NCI-H345 (cell line): ENCODE results near the gene RPS21.

ENCODE experiments used
- DNase-seq: peaks from one replicate; lab custom pipeline; 2025; lab: John Stamatoyannopoulos, UW

Gene RPS21

DNA sequence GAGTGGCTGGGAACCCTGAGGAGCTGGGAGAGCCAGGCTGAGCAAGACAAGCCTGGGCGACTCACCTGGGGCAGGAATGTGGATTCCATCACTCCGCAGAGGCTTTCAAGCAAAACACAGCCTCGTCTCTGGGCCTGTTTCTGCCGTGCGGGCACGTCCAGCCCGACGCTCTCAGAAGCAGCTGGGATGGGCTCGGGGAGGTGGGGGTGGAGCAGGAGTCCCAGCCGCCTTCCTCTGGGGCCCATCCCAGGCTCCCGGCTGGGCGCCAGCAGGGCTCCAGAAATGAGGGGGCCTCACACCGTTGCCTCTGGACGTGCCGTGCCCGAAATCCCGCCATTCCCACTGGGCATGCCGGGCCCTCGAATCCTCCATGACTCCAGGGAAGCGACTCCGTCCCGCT is 8.7 kb upstream of the RPS21 start:
- DNase-seq, result no peak

DNA sequence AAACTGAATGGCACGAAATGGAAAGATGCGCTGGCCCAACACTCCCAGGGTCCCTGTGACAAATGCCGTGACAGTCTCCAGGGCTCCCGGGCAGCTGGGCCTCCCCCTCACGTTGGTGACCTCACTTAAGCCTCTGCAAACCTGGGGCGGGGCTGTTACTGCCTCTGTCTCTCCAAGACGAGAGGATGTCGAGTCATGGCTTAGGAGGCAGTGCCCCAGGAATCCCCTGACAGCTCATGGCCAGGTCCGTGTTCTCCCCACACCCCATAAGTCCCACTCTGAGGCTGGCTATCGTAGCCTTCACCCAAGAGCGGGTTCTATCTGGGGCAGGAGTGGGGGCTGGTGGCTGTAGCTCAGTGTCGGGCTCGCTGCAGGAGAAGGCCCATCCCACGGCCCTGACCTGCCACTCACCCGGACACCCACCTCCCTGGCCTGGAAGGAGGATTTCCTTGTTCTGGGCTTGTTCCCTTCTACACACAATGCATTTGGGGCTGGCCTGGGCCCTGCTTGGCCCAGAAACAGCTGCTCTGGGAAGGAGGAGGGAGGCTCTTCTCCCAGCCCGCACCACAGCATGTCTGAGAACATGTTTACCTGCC is 5.6 kb upstream of the RPS21 start:
- DNase-seq, result no peak

DNA sequence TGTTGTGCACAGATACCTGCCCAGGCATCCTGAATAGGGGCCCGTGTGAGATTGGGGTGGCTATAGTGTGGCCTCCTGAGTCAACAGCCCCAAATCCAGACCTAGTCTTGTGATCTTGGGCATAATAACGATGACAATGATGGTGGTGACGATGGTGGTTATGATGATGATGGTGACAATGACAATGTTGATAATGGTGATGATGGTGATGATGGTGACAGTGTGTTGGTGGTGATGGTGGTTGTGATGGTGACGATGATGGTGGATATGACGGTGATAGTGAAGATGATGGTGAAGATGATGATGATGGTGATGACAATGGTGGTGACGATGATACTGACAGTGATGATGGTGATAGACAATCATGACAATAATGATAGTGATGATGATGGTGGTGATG is 5.1 kb upstream of the RPS21 start:
- no peak for DNase-seq

DNA sequence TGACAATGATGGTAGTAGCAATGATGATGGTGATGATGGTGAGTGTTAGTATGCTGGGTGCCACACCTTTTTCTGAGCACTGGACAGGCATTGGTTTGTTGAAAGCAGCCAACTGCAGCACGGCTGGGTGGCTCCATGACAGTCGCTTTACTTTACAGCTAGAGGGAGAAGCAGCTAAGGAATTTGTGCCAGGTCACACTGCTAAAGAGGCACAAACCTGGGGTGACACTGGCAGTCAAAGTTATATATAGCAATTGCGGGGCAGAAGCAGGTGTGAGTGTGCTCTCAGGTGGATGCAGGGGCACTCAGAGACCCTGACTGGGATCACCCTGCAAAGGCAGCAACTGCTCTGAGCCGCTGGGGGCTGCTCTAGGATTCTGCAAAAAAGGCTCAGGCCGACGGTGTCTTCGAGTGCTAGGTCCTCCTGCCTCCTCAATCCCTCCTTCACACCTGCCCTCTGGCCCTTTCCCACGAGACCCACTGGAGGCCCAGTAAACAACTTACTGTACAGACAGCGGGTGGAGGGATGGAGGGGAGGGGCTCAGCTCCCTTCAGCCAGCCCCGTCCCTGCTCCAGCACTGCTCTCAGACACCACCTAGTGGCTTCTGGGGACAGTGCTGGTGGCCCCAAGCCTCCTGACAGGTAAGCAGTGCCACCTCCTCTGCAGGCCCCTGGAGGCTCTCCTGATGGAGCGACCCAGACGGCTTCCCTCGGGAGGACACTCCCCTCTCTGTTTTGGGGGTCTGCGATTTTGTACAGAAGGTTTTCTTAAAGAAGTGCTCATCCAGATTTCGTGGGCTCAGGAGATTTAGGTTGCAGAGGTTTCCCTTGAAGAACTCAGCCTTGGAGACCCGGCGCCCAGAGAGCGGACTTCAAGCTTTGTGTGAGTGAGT is 4.4 kb upstream of the RPS21 start:
- DNase-seq, result peak; percentile 91

DNA sequence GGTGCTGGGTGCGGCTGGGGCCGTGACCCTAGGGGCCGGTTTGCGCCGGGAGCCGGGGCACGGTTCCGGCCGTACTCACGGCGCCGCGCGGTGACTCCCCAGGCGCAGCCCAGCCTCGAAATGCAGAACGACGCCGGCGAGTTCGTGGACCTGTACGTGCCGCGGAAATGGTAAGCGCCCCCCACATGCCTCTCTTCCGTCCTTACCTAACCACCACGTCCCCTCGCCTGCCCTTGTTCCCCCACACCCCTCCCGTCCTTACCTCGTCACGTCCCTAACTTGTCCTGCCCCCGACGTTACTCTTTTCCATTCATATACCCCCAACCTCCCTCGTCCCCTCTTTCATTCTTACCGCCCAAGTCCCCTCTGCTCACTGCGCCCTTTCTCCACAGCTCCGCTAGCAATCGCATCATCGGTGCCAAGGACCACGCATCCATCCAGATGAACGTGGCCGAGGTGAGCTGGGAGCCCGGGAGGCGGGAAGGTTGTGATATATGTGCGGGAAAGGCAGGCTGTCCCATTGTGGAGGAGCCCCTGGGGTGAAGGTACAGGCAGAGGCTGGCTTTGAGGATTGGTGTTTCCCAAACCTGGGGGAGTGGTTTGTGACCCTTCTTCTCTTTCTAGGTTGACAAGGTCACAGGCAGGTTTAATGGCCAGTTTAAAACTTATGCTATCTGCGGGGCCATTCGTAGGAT is 463 bp downstream of the RPS21 start:
- DNase-seq, result no peak

DNA sequence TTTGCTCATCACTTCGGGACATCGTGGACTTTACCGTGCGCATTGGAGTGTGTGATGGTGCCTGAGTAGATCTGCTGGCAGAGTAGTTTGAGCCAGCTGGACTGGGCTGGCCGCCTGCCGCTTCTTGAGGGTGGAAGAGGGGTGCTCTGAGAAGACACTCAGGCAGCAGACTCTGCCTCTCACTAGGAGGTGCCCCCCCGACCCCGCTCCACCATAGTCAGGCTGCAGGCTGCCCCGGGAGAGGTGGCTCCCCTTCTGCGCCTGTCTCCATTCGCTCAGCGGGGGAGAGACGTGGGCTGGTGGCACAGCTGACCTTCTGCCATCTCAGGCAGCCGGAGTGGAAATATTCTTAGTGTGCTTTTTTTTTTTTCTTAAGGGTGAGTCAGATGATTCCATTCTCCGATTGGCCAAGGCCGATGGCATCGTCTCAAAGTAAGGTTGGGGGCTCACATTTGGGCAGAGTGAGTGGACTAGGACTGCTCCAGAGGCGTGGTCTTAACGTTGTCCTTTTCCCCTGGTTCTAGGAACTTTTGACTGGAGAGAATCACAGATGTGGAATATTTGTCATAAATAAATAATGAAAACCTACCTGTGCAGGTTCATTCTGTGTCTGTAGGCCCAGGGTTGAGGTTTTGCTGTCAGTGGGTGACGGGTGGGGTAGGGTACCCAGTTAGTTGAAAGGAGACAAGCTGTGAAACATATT is 1.2 kb downstream of the RPS21 start:
- DNase-seq, result no peak

DNA sequence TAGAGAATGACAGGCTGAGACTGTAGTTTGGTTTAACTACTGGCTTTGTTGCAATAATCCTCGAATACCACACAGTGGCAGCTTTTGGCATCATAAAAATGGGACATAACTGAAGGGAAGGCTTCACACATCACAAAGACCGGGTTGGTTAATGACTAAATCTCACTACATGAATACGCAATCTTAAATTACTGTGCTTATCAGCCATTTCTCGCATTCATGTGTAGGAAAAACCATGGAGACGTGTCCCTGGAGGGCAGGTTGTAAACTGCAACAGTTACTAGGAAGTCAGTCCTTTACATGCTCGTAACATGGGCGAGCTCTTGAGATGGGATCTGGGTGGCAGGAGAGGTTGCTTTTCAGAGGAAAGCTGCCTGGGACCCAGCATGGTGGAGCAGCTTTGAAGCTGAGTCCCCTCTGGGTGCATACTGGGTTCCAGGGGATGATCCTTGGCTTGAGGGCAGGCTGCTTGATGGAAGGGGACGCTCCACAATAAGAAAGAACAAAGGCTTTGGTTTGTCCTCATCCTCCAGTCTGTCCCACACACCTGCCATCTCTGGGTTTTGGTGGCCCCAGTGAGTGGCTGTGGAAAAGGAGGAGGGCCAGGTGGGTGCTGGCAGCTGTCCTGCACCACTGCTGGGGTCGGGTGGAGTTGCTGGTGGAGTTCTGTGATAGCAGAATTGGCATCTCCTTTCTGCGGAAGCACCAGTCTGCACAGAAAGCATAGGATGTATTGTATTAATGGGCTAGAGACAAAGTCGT is 2.1 kb downstream of the RPS21 start:
- no peak for DNase-seq

DNA sequence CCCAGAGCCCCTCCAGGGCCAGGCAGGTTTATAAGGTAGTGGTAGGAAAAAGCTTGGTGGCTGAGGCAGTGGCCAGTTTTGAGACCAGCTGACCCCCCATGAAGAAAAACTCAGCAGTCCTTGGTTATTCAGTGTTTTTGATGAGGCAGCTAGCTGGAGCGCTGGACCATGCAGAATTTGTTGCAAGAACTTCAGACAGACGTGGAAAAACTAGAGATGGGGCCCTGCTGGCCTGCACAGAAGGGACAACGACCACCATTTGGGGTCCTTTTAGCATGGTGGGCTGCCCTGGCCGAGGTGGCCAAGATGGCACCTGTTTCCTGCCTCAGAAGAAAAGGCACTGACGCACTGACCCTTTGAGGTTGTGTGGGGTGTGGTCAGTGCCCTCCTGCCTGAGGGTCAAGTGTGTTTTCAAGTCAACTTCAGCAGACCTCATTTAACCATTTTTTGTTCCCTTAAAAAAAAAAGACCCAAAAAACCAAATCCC is 2.7 kb downstream of the RPS21 start:
- DNase-seq, result no peak

DNA sequence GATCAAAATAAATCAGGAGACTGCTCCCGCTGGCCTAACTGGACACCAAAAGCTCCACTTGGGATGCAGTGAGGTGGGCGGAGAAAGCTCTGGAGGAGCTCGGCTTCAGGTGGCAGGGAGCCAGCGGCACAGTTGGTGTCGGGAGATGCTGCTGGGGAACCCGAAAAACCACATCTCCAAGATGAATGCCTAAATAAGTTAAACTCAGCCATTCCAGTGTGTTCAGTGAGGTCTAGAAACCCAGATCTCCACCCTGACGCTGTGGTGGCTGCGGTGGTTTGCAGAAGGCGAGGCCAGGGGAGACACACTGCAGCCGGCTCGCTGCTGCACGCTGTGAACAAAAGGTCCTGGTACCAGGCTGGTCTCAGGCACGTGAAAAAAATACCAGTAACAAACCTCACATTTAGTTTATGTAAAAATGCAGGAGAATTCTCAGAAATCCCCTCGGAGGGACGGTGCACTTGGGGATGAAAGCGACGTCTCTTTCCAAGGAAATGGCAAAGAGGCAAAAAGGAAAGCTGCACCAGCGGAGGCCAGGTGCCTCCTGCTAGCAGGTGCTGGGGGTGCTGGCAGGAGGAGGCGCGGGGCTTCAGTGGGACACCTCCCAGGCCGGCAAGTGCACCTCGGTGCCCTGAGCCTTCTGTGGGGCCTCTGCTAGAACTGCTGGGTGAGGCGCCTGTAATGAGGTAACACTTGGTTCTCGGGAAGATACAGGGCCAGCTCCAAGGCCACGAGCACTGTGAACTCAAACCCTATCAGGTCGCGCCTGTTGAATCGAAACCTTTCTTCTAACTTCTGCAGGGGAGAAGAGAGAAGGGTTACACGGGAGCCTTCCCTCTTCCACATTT is 3.6 kb downstream of the RPS21 start:
- DNase-seq, result no peak

DNA sequence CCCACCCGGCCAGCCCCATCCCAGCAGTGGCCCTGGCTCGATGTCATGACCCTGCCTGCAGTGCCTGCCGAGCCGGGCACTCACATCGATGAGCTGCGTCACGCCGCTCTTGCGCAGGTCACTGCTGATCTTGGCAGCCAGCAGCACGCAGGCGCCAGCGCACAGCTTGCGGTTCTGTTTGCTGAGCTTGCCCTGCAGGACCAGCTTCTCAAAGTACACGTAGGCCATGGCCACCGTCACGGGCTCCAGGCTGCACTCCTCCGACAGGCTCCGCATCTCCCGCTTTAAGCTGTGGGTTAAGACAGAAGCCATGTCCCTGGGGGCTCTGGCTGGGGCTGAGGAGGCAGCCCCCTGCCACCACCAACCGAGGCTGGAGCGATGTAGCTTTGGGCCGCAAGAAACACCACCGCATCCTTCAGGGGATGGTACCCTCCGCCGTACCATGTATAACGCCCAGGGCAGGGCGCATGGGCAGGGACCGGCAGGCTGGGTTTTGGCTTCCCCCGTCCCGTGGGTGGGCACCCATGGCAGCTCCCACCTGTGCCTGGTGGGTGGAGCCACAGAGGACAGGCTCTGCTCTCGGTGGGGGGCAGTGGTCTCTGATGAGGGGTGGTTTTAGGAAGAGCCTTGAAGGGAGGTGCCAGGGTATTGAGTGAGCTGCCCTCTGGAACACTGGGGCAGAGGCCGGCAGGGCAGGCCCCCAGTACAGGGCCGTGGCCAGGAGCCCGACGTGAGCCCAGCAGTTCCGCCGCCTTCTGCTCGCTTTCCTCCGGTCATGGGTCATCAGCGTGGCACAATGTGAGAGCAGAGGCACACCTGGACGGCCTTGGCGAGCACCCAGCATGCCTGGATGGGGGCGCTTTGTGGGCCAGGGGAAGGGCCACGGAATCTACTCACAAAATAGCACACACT is 4.5 kb downstream of the RPS21 start:
- DNase-seq, result no peak

DNA sequence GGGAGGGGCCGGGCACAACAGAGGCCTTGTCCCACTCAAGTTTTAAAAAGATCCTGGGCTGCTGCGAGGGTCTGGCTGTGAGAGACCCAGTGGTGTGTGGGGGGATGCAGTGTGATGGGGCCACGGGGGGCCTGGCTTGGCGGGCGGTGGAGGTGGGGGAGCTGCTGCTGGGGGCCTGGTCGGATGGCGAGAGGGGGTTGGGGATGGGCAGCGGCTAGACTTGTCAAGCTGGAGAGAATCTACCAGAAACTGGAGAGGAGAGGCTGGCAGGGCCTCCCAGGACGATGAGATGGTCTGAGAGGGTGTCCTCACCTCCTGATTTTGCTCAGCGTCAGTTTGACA is 5.1 kb downstream of the RPS21 start:
- DNase-seq, result no peak

DNA sequence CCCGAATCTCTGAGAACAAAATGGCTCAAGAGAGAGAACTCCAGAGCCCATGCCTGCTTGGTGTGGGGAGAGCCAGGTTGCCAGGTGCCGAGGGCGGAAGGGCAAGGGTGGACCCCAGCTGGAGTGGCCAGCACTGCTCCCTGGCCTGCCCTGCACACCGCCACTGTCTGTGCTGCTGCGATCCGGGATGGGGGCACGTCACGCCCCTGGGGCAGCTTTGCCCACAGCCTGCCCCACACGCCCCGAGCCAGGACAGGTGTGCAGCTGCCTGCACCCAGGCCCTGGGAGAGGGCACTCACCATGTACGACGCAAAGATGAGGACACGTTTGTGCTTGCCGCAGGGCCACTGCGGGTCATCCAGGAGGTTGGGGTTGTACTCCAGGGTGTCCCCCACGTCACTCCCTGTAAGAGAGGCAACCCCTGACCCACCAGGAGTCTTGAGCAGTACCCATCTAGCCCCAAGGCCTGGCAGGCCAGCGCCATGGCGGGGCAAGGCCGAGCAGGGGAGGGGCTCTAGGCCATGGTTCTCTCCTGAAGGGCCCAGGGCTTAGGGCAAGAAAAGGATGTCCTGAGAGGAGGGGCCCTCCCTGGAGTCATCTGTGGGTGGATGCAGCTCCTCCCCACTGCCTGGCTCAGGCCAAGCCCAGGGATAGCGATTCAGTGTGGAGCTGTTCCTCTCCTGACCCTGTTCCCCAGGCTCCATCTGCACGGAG is 5.9 kb downstream of the RPS21 start:
- no peak for DNase-seq

DNA sequence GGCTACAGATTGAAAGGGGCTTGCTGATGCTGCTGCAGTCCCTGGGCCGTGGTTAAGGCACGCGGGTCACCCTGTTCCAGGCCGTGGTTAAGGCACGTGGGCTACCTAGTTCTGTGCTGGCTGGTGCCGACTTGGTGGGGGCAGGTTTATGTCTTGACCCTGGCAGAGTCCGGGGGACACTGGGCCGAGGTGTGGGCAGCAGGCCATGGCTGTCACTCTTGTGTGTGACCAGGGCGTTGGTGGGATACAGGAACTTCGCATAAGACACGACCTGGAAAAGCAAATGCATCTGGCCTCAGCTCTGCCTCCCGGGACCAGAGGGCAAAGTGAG is 6.4 kb downstream of the RPS21 start:
- no peak for DNase-seq

DNA sequence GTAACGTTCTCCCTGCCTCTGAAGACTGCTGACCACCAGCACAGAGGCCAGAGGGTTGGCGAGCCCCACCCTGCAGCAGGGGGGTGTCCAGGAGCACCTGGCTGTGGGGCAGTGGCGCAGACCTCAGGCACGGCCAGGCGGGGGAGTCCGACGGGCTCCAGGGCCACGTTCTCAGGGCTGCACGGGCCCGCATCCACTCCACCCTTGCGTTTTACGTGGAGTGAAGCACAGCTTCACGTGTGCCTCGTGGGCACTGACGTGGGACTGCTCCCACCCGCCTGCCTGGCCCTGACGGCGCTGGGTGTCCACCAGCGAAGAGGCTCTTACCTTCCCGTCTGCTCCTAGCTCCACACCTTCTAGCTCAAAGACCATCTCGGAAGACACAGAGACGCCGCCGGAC is 6.9 kb downstream of the RPS21 start:
- no peak for DNase-seq

DNA sequence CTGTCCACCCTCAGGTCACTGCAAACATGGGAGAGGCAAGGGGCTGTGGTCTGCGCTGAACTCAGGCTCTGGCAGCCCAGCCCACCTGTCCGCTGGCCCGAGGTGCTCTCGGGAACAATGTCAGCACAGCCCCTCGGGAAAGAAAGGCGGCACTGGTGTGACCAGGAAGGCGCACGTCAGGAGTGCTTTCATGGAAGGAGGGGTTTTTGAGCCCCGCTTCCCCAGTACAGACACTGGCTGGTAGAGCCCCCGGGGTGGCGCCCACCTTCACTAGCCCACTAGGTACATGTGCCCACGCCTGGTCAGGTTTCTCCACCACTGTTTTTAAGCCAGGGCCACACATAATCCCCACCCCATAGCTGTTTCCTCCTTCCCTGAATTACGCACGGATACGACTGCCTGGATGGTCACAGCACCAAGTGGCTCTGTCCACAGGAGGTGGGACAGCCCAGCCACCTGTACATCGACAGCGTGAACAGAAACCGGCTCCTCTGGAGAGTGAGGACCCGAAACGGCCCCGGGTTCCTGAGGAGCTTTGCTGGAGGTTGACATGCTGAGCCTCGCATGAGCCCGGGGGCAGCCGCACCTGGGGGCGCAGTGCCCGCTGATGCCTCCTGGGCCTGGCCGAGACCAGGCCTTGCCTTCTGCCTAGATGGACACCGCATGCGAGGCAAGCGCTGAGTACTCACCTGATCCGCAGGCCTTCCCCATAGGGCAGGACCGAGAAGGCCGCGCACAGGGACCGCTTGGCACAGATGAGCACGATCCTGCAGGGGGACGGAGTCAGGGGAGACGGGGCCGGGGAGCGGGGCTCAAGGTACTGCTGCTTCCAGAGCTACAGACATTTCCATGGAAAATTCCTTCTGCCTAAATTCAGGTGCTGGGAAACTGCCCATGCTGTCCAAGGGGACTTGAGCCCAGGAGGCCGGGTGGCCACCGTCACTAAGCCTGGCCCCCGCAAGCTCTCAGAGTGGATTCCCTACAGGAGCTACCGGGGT is 7.6 kb downstream of the RPS21 start:
- no peak for DNase-seq

DNA sequence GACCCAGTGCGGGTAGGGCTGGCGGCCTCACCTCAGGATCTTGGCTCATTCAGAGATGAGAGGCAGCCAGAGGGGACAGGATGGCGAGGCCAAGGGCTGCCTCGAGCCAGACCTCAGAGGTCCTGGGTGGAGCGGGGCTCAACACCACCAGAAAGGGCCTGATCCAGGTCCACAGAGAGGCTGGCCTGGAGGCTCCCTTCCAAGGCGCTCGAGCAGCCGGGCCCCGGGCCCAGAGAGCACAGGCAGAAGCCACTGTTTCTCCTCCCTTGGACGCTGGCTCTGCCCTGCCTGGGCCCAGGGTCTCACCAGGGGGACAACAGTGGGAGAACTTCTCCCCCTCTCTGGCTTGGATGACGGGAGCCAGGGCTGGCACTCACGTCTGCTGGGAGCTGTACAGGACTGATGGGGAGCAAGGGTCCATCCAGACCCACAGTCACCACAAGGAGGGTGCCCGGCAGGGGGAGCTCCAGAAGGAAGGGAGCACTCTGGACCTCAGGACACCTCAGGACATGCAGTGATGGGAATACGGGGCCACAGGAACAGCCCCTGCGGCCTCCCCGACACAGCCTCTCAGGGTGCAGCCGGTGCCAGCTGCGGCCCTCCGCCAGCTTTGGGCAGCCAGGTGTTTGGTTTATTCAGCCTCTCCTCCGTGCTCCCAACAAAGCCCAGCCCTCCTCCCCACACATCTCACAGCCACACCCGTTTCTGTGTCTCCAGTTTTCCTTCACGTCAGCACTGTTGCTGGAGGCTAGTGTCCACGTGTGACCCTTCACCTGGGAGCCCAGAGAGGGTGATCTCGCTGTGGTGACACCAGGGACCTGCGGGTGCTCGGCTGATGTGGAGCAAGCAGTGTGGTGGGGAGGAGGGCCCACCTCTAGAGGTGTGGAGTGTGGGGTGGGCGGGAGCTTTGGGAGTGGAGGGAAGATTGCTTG is 8.7 kb downstream of the RPS21 start:
- no peak for DNase-seq
